Osteoblast (primary cell): ENCODE measurements around the gene CDC37. TPM values are rescaled to one million over a fixed set of nuclear protein-coding genes. Genes with fewer than 3 reads are reported as not detected.

Source experiments
- DNase-seq: peaks from one replicate; pipeline ENCODE4 v3.0.0; 2011; ENCODE audit warnings: low spot score, mixed read lengths; ENCODE audit not compliant: insufficient read length; ENCODE audit errors: missing footprints
- H2AFZ ChIP-seq: 2 replicates; pipeline ENCODE4 v1.6.0; 2011; ENCODE audit warnings: mild to moderate bottlenecking, low read length
- H3K27ac ChIP-seq: 2 replicates; pipeline ENCODE4 v1.5.1; 2011; ENCODE audit warnings: mild to moderate bottlenecking, low read depth, low read length, moderate library complexity
- H3K27me3 ChIP-seq: 2 replicates; pipeline ENCODE4 v1.6.0; 2012; ENCODE audit warnings: mild to moderate bottlenecking, control low read depth, inconsistent platforms, low read length, moderate library complexity; ENCODE audit not compliant: insufficient read depth
- H3K36me3 ChIP-seq: 2 replicates; pipeline ENCODE4 v1.5.1; 2011; ENCODE audit warnings: mild to moderate bottlenecking, low read length, control low read depth, moderate library complexity; ENCODE audit not compliant: insufficient read depth
- H3K4me1 ChIP-seq: 2 replicates; pipeline ENCODE4 v1.5.1; 2011; ENCODE audit warnings: mild to moderate bottlenecking, low read length, control low read depth, moderate library complexity; ENCODE audit not compliant: insufficient read depth
- H3K4me2 ChIP-seq: 2 replicates; pipeline ENCODE4 v1.6.0; 2011; ENCODE audit warnings: mild to moderate bottlenecking, low read length; ENCODE audit not compliant: insufficient read depth
- H3K4me3 ChIP-seq: fragments of 200-600 bp; sonication (generic); 3 replicates; pipeline ENCODE4 v1.5.1; 2012; ENCODE audit warnings: mild to moderate bottlenecking, low read length, inconsistent platforms; ENCODE audit not compliant: insufficient read depth
- H3K79me2 ChIP-seq: 2 replicates; pipeline ENCODE4 v1.6.0; 2012; ENCODE audit warnings: mild to moderate bottlenecking, low read length, control low read depth, inconsistent platforms; ENCODE audit not compliant: insufficient read depth
- H3K9me3 ChIP-seq: 2 replicates; pipeline ENCODE4 v1.5.1; 2011; ENCODE audit warnings: low read depth, low read length, control low read depth
- H4K20me1 ChIP-seq: 2 replicates; pipeline ENCODE4 v1.6.0; 2012; ENCODE audit warnings: mild to moderate bottlenecking, low read length, control low read depth; ENCODE audit not compliant: insufficient read depth
- CTCF ChIP-seq: IDR thresholded peaks from 2 replicates; pipeline ENCODE4 v1.5.1; 2011; ENCODE audit warnings: mild to moderate bottlenecking, low read depth, low read length, moderate library complexity; ENCODE audit errors: extremely low read depth
- total RNA-seq: library from RNA; depleted of rRNA; stranded (reverse); fragments of >200 nt; gene quantifications from 2 replicates; pipeline ENCODE4 v1.2.3, GENCODE V29; 2012

CDC37 gene
- total RNA-seq, 1 donor = 154 TPM

- TF ChIP-seq CTCF = no peak
- Histone ChIP-seq H4K20me1 (no peaks in the 10 kb centered on the region), H3K36me3 (no peaks in the 10 kb centered on the region), H3K79me2 (no peaks in the 10 kb centered on the region), H3K27me3 (peaks cover 8% of the 10 kb centered on the region), H3K27ac (no peak overlapping the region), H3K4me2 (peak overlapping the region; percentile 83), H3K9me3 (no peaks in the 10 kb centered on the region), H3K4me1 (peaks cover 12% of the 10 kb centered on the region), H2AFZ (peak overlapping the region; percentile 78), H3K4me3 (peak overlapping the region; percentile 73)
- peak; percentile 98 for DNase-seq
These were observed 27.3 kb upstream of the CDC37 start for GRCh38 chr19:10430505-10431253.

GRCh38 chr19:10428996-10429381, 25.6 kb upstream of the CDC37 start:
- no peak overlapping the region for H3K27ac ChIP-seq
- TF ChIP-seq CTCF = no peak

GRCh38 chr19:10427169-10427568, 23.8 kb upstream of the CDC37 start:
- Histone ChIP-seq H3K79me2 (no peaks in the 10 kb centered on the region), H3K27ac (no peak overlapping the region), H3K27me3 (peaks cover 23% of the 10 kb centered on the region), H4K20me1 (peaks cover 1% of the 10 kb centered on the region), H3K9me3 (no peaks in the 10 kb centered on the region), H2AFZ (no peak overlapping the region), H3K4me3 (no peak overlapping the region), H3K36me3 (no peaks in the 10 kb centered on the region), H3K4me2 (no peak overlapping the region), H3K4me1 (peaks cover 21% of the 10 kb centered on the region)
- no peak for TF ChIP-seq CTCF
- no peak for DNase-seq

More at GRCh38 chr19:10428996-10429381, 25.6 kb upstream of the CDC37 start:
- Histone ChIP-seq H2AFZ (no peak overlapping the region), H3K9me3 (no peaks in the 10 kb centered on the region), H3K4me3 (no peak overlapping the region), H3K4me1 (peaks cover 20% of the 10 kb centered on the region), H3K27me3 (peaks cover 13% of the 10 kb centered on the region), H3K79me2 (no peaks in the 10 kb centered on the region), H3K36me3 (no peaks in the 10 kb centered on the region), H4K20me1 (no peaks in the 10 kb centered on the region), H3K4me2 (no peak overlapping the region)
- no peak for DNase-seq

- H2AFZ ChIP-seq = peak overlapping the region; percentile 56
- no peaks in the 10 kb centered on the region for H3K9me3 ChIP-seq
- DNase-seq = peak; percentile 99
- no peaks in the 10 kb centered on the region for H3K79me2 ChIP-seq
- peak; percentile 77 for TF ChIP-seq CTCF
- peak overlapping the region; percentile 63 for H3K4me3 ChIP-seq
- peaks cover 8% of the 10 kb centered on the region for H4K20me1 ChIP-seq
- peaks cover 42% of the 10 kb centered on the region for H3K27me3 ChIP-seq
- H3K4me1 ChIP-seq = peaks cover 21% of the 10 kb centered on the region
- H3K4me2 ChIP-seq = peak overlapping the region; percentile 80
- no peaks in the 10 kb centered on the region for H3K36me3 ChIP-seq
- no peak overlapping the region for H3K27ac ChIP-seq
These were observed 20.8 kb upstream of the CDC37 start for GRCh38 chr19:10424011-10424637.
